Neutrophil (primary cell): ENCODE measurements around the gene TNFAIP2.

ENCODE experiments used
- H3K27ac ChIP-seq: fragments of 200-600 bp; sonication (generic); 2 replicates; pipeline ENCODE4 v1.5.1; 2016; ENCODE audit warnings: mild to moderate bottlenecking, moderate library complexity
- H3K27me3 ChIP-seq: fragments of 200-600 bp; sonication (generic); 2 replicates; pipeline ENCODE4 v1.6.0; 2016; ENCODE audit warnings: mild to moderate bottlenecking
- H3K36me3 ChIP-seq: fragments of 200-600 bp; sonication (generic); 2 replicates; pipeline ENCODE4 v1.5.1; 2017
- H3K4me1 ChIP-seq, 2 experiments: fragments of 200-600 bp in 1 of 2; sonication (generic) in 1 of 2; 1 replicate in 1 of 2; 2 replicates in 1 of 2; pipeline versions ENCODE4 v1.5.1 to v1.6.1; 2013 to 2016; ENCODE audit warnings: low read depth in 1 of 2, low read length in 1 of 2, mild to moderate bottlenecking in 1 of 2, moderate library complexity in 1 of 2; ENCODE audit not compliant: control insufficient read depth in 1 of 2, insufficient read depth in 1 of 2
- H3K4me3 ChIP-seq, 2 experiments: fragments of 200-600 bp in 1 of 2; sonication (generic) in 1 of 2; 1 replicate in 1 of 2; 2 replicates in 1 of 2; pipeline ENCODE4 v1.5.1; 2013 to 2016; ENCODE audit warnings: low read depth in 1 of 2, low read length in 1 of 2, mild to moderate bottlenecking in 1 of 2, moderate library complexity in 1 of 2
- H3K9me3 ChIP-seq: fragments of 200-600 bp; sonication (generic); 2 replicates; pipeline ENCODE4 v1.5.1; 2016
- TF ChIP-seq, protein P1 (sequence below): fragments of 200-600 bp; sonication (generic); IDR thresholded peaks from 2 replicates; pipeline ENCODE4 v1.5.1; 2016; ENCODE audit warnings: antibody characterized with exemption

TNFAIP2 gene, protein sequence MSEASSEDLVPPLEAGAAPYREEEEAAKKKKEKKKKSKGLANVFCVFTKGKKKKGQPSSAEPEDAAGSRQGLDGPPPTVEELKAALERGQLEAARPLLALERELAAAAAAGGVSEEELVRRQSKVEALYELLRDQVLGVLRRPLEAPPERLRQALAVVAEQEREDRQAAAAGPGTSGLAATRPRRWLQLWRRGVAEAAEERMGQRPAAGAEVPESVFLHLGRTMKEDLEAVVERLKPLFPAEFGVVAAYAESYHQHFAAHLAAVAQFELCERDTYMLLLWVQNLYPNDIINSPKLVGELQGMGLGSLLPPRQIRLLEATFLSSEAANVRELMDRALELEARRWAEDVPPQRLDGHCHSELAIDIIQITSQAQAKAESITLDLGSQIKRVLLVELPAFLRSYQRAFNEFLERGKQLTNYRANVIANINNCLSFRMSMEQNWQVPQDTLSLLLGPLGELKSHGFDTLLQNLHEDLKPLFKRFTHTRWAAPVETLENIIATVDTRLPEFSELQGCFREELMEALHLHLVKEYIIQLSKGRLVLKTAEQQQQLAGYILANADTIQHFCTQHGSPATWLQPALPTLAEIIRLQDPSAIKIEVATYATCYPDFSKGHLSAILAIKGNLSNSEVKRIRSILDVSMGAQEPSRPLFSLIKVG

DNA sequence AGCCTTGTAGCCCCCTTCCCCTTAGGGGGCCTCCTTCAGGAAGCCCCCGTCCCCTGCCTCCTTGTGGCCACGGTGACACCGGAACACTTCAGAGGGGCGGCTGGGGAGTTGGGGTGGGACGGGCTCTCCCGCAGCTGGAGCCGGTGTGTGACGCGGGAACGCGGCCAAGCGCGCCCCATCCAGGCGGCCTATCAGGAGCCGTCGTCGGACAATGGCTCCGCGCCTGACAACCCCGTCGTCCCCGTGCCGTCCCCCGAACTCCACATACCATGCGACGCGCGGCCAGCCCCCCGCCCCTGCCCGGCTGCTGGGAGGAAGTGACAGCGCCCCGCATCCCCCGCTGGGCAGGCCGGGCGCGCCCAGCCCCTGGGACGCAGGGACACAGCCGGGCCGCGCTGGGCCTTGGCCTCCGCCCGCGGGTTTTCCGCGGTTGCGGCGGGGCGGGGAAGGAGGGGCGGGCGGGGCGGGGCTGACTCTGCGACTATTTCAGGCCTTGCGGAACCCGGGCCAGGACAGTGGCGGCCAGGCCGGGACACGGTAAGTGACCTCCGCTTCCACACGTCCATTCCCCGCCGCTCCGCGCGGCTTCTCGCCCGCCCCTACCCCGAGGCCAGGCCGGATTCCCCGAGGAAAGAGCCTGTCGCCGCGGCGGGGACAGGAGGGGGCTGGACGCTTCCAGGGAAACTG, at the start of gene TNFAIP2:
TSS of gene TNFAIP2 (plus strand) at position 515 of the 687 bp plus-strand sequence. CDS start 2,997 bp downstream, outside the sequence.
- TF ChIP-seq, protein P1, sequence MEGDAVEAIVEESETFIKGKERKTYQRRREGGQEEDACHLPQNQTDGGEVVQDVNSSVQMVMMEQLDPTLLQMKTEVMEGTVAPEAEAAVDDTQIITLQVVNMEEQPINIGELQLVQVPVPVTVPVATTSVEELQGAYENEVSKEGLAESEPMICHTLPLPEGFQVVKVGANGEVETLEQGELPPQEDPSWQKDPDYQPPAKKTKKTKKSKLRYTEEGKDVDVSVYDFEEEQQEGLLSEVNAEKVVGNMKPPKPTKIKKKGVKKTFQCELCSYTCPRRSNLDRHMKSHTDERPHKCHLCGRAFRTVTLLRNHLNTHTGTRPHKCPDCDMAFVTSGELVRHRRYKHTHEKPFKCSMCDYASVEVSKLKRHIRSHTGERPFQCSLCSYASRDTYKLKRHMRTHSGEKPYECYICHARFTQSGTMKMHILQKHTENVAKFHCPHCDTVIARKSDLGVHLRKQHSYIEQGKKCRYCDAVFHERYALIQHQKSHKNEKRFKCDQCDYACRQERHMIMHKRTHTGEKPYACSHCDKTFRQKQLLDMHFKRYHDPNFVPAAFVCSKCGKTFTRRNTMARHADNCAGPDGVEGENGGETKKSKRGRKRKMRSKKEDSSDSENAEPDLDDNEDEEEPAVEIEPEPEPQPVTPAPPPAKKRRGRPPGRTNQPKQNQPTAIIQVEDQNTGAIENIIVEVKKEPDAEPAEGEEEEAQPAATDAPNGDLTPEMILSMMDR = no peak
- peaks cover 63 to 70% of the 10 kb centered on the region in 2 experiments for H3K4me1 ChIP-seq
- H3K36me3 ChIP-seq = peaks cover 39% of the 10 kb centered on the region
- H3K9me3 ChIP-seq = no peaks in the 10 kb centered on the region
- peak within 1 kb of the TSS; percentile 97 to 98 for H3K4me3 ChIP-seq
- H3K27me3 ChIP-seq = no peaks in the 10 kb centered on the region
- peak within 1 kb of the TSS; percentile 97 for H3K27ac ChIP-seq

GRCh38 chr14:103073876-103074728, 49.2 kb upstream of the TNFAIP2 start:
- Histone ChIP-seq H3K27ac (no peak overlapping the region), H3K36me3 (no peaks in the 10 kb centered on the region), H3K27me3 (peaks cover 68% of the 10 kb centered on the region), H3K4me3 (no peak overlapping the region), H3K9me3 (no peaks in the 10 kb centered on the region), H3K4me1 (peaks cover 8 to 10% of the 10 kb centered on the region in 2 experiments)
- TF ChIP-seq, protein P1 = no peak

GRCh38 chr14:103074729-103075367, 48.4 kb upstream of the TNFAIP2 start:
- peak overlapping the region; percentile 43 to 62 for H3K4me3 ChIP-seq

DNA sequence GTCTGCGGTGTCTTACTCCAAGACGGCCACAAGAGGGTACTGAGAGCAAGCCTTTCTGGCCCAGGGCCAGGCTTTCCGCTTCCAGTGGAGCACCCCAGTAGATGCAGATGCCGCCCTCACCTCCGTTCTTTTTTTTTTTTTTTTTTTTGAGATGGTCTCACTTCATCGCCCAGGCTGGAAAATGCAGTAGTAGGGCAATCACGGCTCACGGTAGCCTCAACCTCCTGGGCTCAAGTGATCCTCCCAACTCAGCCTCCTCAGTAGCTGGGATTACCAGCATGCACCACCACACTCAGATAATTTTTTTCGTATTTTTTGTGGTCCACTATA, 44.9 kb upstream of the TNFAIP2 start:
- no peaks in the 10 kb centered on the region for H3K9me3 ChIP-seq
- no peak overlapping the region for H3K27ac ChIP-seq
- H3K4me3 ChIP-seq = no peak overlapping the region
- H3K36me3 ChIP-seq = no peaks in the 10 kb centered on the region
- H3K27me3 ChIP-seq = peaks cover 92% of the 10 kb centered on the region
- H3K4me1 ChIP-seq = peaks cover 8 to 10% of the 10 kb centered on the region in 2 experiments
- TF ChIP-seq, protein P1 = peak; percentile 64

More at GRCh38 chr14:103074729-103075367, 48.4 kb upstream of the TNFAIP2 start:
- Histone ChIP-seq H3K4me1 (peaks cover 8 to 10% of the 10 kb centered on the region in 2 experiments), H3K9me3 (no peaks in the 10 kb centered on the region), H3K27me3 (peaks cover 75% of the 10 kb centered on the region), H3K36me3 (no peaks in the 10 kb centered on the region), H3K27ac (no peak overlapping the region)
- TF ChIP-seq, protein P1 = no peak
